OCI-LY7 (cell line): ENCODE results near the gene LIN37. TPM values are rescaled to one million over a fixed set of nuclear protein-coding genes. Genes with fewer than 3 reads are reported as not detected.

Source experiments
- BruUV-seq: library from RNA; stranded (reverse); fragments of 400-500 nt; replicated peaks from 2 replicates; lab custom pipeline; 2021; lab: Mats Ljungman, UMichigan
- CTCF ChIA-PET: fragments of 300-600 bp; sonication (Branson Sonifier 250); formaldehyde crosslinking; loops from one replicate; lab custom pipeline; 2022; ENCODE audit warnings: antibody characterized with exemption; ENCODE audit not compliant: unreplicated experiment; lab: Charles Lee
- POLR2A ChIA-PET: fragments of 300-600 bp; sonication (Branson Sonifier 250); formaldehyde crosslinking; loops from one replicate; lab custom pipeline; 2022; ENCODE audit warnings: antibody characterized with exemption; lab: Charles Lee
- DNase-seq: peaks from one replicate; pipeline ENCODE4 v3.0.0-alpha.2; 2015; ENCODE audit warnings: low spot score
- H2AFZ ChIP-seq: fragments of 200-600 bp; sonication (generic), shearing (Covaris generic); 2 replicates; pipeline ENCODE4 v1.6.1; 2014; ENCODE audit warnings: mild to moderate bottlenecking, antibody characterized with exemption, low read length, moderate library complexity
- H3K27ac ChIP-seq: fragments of 200-600 bp; sonication (generic); 2 replicates; pipeline ENCODE4 v1.5.1; 2014; ENCODE audit warnings: mixed run types, low read depth, mild to moderate bottlenecking, moderate library complexity, low read length, inconsistent platforms; ENCODE audit not compliant: poor library complexity, severe bottlenecking
- H3K36me3 ChIP-seq: fragments of 200-600 bp; sonication (generic); 2 replicates; pipeline ENCODE4 v1.6.1; 2014; ENCODE audit warnings: mild to moderate bottlenecking, antibody characterized with exemption, low read length, moderate library complexity, mixed read lengths; ENCODE audit not compliant: insufficient read depth
- H3K4me1 ChIP-seq: fragments of 200-600 bp; sonication (generic); 2 replicates; pipeline ENCODE4 v1.5.1; 2014; ENCODE audit warnings: mild to moderate bottlenecking, low read length; ENCODE audit not compliant: insufficient read depth, poor library complexity, severe bottlenecking
- H3K4me2 ChIP-seq: fragments of 200-600 bp; sonication (generic); 2 replicates; pipeline ENCODE4 v1.6.1; 2014; ENCODE audit warnings: mild to moderate bottlenecking, low read length
- H3K4me3 ChIP-seq: fragments of 200-600 bp; sonication (generic); 2 replicates; pipeline ENCODE4 v1.5.1; 2014; ENCODE audit warnings: mild to moderate bottlenecking, low read depth, low read length; ENCODE audit not compliant: poor library complexity, severe bottlenecking
- H3K79me2 ChIP-seq: fragments of 200-600 bp; sonication (generic); 2 replicates; pipeline ENCODE4 v1.6.1; 2016; ENCODE audit warnings: low read depth, mild to moderate bottlenecking, low read length, moderate library complexity, mixed read lengths; ENCODE audit not compliant: insufficient read depth
- H3K9me2 ChIP-seq: fragments of 200-600 bp; sonication (generic); 2 replicates; pipeline ENCODE4 v1.6.1; 2016; ENCODE audit warnings: mild to moderate bottlenecking, low read length, mixed read lengths; ENCODE audit not compliant: insufficient read depth
- H3K9me3 ChIP-seq: fragments of 200-600 bp; sonication (generic); 2 replicates; pipeline ENCODE4 v1.6.1; 2014; ENCODE audit warnings: mild to moderate bottlenecking, mixed run types, low read length, mixed read lengths
- H4K20me1 ChIP-seq: fragments of 200-600 bp; sonication (generic); 2 replicates; pipeline ENCODE4 v1.6.1; 2014; ENCODE audit warnings: mild to moderate bottlenecking, antibody characterized with exemption, low read length, moderate library complexity, mixed read lengths; ENCODE audit not compliant: insufficient read depth
- EZH2phosphoT487 ChIP-seq: fragments of 200-600 bp; sonication (generic); IDR thresholded peaks from 2 replicates; pipeline ENCODE4 v1.6.1; 2018; ENCODE audit warnings: low read depth, borderline replicate concordance, mild to moderate bottlenecking, mixed run types, antibody characterized with exemption, low read length, moderate library complexity, mixed read lengths
- intact Hi-C: fragments of 100-400 bp; cut with micrococcal nuclease; formaldehyde crosslinking; loops from one replicate; pipeline ENCODE4 v1.10.0; 2022; ENCODE audit not compliant: unreplicated experiment
- total RNA-seq, 2 experiments: library from RNA; depleted of rRNA in 1 of 2; stranded (reverse); fragments of >200 nt in 1 of 2; shearing (Covaris generic) in 1 of 2; gene quantifications; 2 replicates each; pipeline ENCODE4 v1.2.3, GENCODE V29; 2014 to 2022
- TF ChIP-seq, protein P1 (sequence below): fragments of 200-600 bp; sonication (generic); conservative IDR thresholded peaks from 2 replicates; pipeline ENCODE4 v1.5.1; 2014; ENCODE audit warnings: mild to moderate bottlenecking, antibody characterized with exemption, low read length, moderate library complexity, mixed read lengths

LIN37 gene
- total RNA-seq, 2 experiments from 2014 or later = 11.6 to 11.7 TPM

DNA sequence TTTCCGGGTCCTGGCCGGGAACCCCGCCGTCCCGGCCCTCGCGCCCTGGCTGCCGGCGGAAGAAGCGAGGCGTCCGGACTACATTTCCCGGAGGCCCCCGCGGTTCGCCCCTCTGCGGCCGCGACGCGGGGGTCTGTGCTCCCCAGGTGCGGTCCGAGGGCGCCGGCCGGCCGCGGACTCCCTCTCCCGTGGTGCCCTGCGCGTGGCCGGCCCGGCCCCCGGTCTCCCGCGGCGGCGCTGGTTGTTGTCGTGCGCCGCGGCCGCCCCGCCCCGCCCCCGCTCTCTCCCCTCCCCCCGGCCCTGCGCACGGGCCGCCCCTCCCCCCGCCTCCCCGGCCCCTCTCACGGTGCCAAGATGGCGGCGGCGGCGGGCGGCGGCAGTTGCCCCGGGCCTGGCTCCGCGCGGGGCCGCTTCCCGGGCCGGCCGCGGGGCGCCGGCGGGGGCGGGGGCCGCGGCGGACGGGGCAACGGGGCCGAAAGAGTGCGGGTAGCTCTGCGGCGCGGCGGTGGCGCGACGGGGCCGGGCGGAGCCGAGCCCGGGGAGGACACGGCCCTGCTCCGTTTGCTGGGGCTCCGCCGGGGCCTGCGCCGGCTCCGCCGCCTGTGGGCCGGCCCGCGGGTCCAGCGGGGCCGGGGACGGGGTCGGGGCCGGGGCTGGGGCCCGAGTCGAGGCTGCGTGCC, 30.6 kb upstream of the LIN37 start, which contains the start of gene KMT2B:
TSS of gene KMT2B (plus strand) at position 339 of the 680 bp plus-strand sequence. CDS start at position 355, 16 bp downstream.
- BruUV-seq = no TSS peak
- Histone ChIP-seq H3K79me2 (peaks cover 18% of the 10 kb centered on the region), H3K27ac (peak within 1 kb of the TSS; percentile 67), H3K9me3 (no peaks in the 10 kb centered on the region), H2AFZ (peak within 1 kb of the TSS; percentile 27), H3K36me3 (peaks cover 31% of the 10 kb centered on the region), H3K4me2 (peak within 1 kb of the TSS; percentile 91), H3K4me3 (peak within 1 kb of the TSS; percentile 80), H3K4me1 (peaks cover 45% of the 10 kb centered on the region), H4K20me1 (peaks cover 6% of the 10 kb centered on the region), H3K9me2 (no peaks in the 10 kb centered on the region)
- no peak for DNase-seq
- ChIA-PET POLR2A (interaction anchor here (1.1 kb wide), 1 partner anchor 26 kb away, joined by 3 read pairs; no protein-coding TSS in a partner anchor), CTCF (no interaction called here)
- no peak for TF ChIP-seq EZH2phosphoT487
- TF ChIP-seq, protein P1, sequence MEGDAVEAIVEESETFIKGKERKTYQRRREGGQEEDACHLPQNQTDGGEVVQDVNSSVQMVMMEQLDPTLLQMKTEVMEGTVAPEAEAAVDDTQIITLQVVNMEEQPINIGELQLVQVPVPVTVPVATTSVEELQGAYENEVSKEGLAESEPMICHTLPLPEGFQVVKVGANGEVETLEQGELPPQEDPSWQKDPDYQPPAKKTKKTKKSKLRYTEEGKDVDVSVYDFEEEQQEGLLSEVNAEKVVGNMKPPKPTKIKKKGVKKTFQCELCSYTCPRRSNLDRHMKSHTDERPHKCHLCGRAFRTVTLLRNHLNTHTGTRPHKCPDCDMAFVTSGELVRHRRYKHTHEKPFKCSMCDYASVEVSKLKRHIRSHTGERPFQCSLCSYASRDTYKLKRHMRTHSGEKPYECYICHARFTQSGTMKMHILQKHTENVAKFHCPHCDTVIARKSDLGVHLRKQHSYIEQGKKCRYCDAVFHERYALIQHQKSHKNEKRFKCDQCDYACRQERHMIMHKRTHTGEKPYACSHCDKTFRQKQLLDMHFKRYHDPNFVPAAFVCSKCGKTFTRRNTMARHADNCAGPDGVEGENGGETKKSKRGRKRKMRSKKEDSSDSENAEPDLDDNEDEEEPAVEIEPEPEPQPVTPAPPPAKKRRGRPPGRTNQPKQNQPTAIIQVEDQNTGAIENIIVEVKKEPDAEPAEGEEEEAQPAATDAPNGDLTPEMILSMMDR = no peak
- intact Hi-C loops = loop anchor here (1.0 to 5.0 kb wide), 7 partner anchors 19 to 213 kb away; partner anchors contain the start of genes HSPB6 and PROSER3

DNA sequence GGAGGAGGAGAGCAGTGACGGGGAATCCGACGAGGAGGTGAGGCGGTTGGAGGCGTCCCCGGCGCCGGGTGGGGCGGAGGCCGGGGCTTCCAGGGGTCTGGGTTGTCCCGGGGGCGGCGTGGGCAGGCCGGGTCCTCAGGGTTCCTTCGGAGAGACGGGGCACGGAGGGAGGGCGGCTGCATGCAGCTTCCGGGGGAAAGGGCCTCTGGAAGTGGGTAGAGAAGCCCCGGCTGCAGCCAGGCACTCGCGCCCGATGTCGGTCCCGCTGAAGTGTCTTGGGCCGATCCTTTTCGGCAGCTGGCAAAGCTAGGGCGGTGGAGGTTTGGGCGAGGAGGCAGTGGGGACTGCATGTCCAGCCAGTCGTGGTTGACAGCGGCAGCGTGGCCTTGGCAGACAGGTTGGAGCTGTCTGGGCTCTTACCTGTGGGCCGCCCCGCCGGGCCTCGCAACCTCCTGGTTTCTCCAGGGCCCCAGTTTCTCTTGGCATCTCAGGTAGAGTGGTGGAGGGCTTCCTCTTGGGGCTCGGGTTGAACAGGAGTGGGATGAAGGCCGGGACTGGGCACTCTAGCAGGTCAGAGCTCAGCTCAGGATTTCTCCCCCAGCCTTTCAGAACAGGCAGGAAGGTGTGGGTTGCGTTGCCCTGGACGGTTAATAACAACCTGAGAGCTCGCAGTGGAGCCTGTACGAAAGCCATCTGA, 29.9 kb upstream of the LIN37 start:
- Histone ChIP-seq H3K79me2 (peaks cover 18% of the 10 kb centered on the region), H4K20me1 (peaks cover 6% of the 10 kb centered on the region), H3K4me2 (peak overlapping the region; percentile 91), H3K9me2 (no peaks in the 10 kb centered on the region), H3K27ac (peak overlapping the region; percentile 67), H3K4me1 (peaks cover 38% of the 10 kb centered on the region), H3K9me3 (no peaks in the 10 kb centered on the region), H2AFZ (no peak overlapping the region), H3K4me3 (peak overlapping the region; percentile 80), H3K36me3 (peaks cover 38% of the 10 kb centered on the region)
- BruUV-seq = no TSS peak
- ChIA-PET POLR2A (interaction anchor here (0.6 to 1.1 kb wide), 3 partner anchors 22 to 52 kb away, joined by 3 to 4 read pairs (median 3); no protein-coding TSS in a partner anchor), CTCF (no interaction called here)
- no peak for TF ChIP-seq EZH2phosphoT487
- TF ChIP-seq, protein P1 = no peak
- peak; percentile 59 for DNase-seq
- intact Hi-C loops = loop anchor here (1.0 to 5.0 kb wide), 2 partner anchors 19 to 39 kb away; partner anchors contain the start of genes HSPB6 and PROSER3
